NCI-H1694 treated with DMSO at 0.1 percent for 48 hours (cell line): ENCODE results near the gene DNAJC1.
A peak's percentile ranks its signal among the peaks of the same experiment; 100 is the strongest.
"Not testable (repeated sequence)": the region's sequence is repeated elsewhere in the genome, so short reads cannot be mapped to it uniquely, and the experiment has no call there.

Experiments used
- DNase-seq: peaks from one replicate; lab custom pipeline; 2025; lab: John Stamatoyannopoulos, UW

The DNAJC1 gene

GRCh38 chr10:21724687-21725367 lies 278.7 kb downstream of the DNAJC1 start:
- DNase-seq = peak; percentile 74

GRCh38 chr10:21724020-21724589 lies 279.4 kb downstream of the DNAJC1 start:
- no peak for DNase-seq

GRCh38 chr10:21722209-21722608 lies 281.3 kb downstream of the DNAJC1 start:
- DNase-seq = no peak

- no peak for DNase-seq
These were observed 282.4 kb downstream of the DNAJC1 start for GRCh38 chr10:21721000-21721665.

GRCh38 chr10:21720090-21720489 lies 283.4 kb downstream of the DNAJC1 start:
- DNase-seq = no peak

- no peak for DNase-seq
These were observed 284.0 kb downstream of the DNAJC1 start for GRCh38 chr10:21719502-21719901.

- not testable (repeated sequence) for DNase-seq
These were observed 286.0 kb downstream of the DNAJC1 start for GRCh38 chr10:21717437-21718054.

GRCh38 chr10:21715531-21716195 lies 287.9 kb downstream of the DNAJC1 start:
- DNase-seq = no peak

- no peak for DNase-seq
These were observed 290.6 kb downstream of the DNAJC1 start for GRCh38 chr10:21712975-21713374.

- no peak for DNase-seq
These were observed 296.0 kb downstream of the DNAJC1 start for GRCh38 chr10:21707498-21707897.
